BJ (cell line): ENCODE measurements around the gene ULK2. TPM values are rescaled to one million over a fixed set of nuclear protein-coding genes. Genes with fewer than 3 reads are reported as not detected.
"Not testable (repeated sequence)": the region's sequence is repeated elsewhere in the genome, so short reads cannot be mapped to it uniquely, and the experiment has no call there.

Experiments
- CTCF ChIA-PET: fragments of 350-600 bp; formaldehyde crosslinking; extraction: SDS; loops from one replicate; lab custom pipeline; 2021; ENCODE audit warnings: antibody characterized with exemption, inconsistent platforms; lab: Yijun Ruan, JAX
- POLR2A ChIA-PET: fragments of 300-600 bp; sonication (Branson Sonifier 250); formaldehyde crosslinking; extraction: SDS; loops from one replicate; lab custom pipeline; 2021; ENCODE audit warnings: antibody characterized with exemption; lab: Charles Lee
- DNase-seq: peaks from one replicate; pipeline ENCODE4 v3.0.0-alpha.2; 2011; ENCODE audit warnings: low read depth
- H3K27me3 ChIP-seq: 2 replicates; pipeline ENCODE4 v1.6.0; 2011; ENCODE audit warnings: low read length; ENCODE audit not compliant: control insufficient read depth, insufficient read depth
- H3K36me3 ChIP-seq: 2 replicates; pipeline ENCODE4 v1.5.1; 2011; ENCODE audit warnings: low read length; ENCODE audit not compliant: control insufficient read depth, insufficient read depth
- H3K4me3 ChIP-seq: 2 replicates; pipeline ENCODE4 v1.5.1; 2011; ENCODE audit warnings: low read depth, mild to moderate bottlenecking, control low read depth, low read length
- CTCF ChIP-seq: IDR thresholded peaks from 2 replicates; pipeline ENCODE4 v1.5.1; 2011; ENCODE audit warnings: low read depth, mild to moderate bottlenecking, control low read depth, inconsistent platforms, low read length, moderate library complexity; ENCODE audit not compliant: insufficient read depth
- polyA plus RNA-seq: library from polyadenylated mRNA; depleted of rRNA; stranded (reverse); fragments of >200 nt; gene quantifications from 2 replicates; pipeline ENCODE4 v1.2.3, GENCODE V29; 2011

The ULK2 gene
- polyA plus RNA-seq, 1 experiment: 38.2 TPM

DNA sequence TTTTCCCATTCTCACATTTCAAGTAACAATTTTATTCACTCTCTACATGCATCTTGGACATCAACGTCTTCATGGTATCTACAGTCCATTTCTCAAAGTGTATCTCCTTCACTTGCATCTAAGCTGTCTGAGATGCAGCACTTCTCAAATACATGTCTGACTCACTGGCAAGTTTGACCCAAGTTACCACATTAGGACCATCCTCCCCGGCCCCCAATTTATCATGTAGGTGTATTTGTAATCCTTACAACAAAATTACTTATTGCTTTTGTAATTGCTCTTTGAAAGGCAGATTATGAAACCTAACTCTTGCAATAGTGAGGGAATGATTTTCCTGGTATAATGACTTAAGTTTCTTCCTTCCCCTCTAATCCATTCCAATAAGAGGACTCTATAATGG, 28.9 kb upstream of the ULK2 start:
- no peaks in the 10 kb centered on the region for H3K27me3 ChIP-seq
- no peak for TF ChIP-seq CTCF
- no peak for DNase-seq
- H3K4me3 ChIP-seq: no peak overlapping the region
- ChIA-PET CTCF (no interaction called here), POLR2A (interaction anchor here (0.6 kb wide), 1 partner anchor 32 kb away, joined by 7 read pairs; no protein-coding TSS in a partner anchor)
- peaks cover 2% of the 10 kb centered on the region; the same call in 1 of the 2 replicates for H3K36me3 ChIP-seq

DNA sequence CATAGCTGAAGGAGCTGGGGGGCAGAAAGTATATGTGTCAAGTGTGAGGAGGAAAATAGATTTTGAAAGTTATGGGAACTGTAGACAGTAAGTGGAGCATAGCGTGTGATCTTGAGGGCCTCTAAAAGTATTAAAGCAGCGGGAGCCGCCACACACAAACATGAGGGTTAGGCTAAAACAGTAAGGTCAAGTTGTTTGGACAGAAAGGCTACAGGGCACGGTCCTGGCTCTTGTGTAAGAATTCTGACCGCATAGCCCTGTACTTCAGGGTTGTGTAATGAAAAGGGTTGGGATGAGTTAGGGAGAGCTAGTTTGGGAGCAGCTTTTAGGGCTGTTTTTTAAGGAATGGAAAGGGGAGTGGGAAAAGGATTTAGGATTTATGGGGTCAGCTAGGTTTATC, 22.8 kb upstream of the ULK2 start:
- POLR2A ChIA-PET, H3K27me3 ChIP-seq, DNase-seq, CTCF ChIA-PET, H3K4me3 ChIP-seq, H3K36me3 ChIP-seq: not testable (repeated sequence)

DNA sequence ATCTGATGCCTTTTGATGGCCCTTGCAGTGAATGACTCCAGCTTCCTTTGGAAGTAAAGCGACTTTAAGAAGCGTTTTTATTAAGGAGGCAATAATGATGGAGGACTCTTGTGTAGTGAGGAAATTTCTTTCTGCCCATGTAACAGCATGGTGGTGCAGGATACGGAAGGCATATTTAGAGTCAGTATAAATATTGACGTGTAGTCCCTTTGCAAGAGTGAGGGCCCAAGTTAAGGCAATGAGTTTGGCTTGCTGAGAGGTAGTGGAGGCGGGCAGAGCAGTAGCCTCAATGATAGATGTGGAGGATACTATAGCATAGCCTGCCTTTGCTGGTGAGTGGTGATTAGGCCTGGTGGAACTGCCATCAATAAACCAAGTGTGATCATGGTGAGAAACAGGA, 22.3 kb upstream of the ULK2 start:
- H3K27me3 ChIP-seq, H3K36me3 ChIP-seq, H3K4me3 ChIP-seq, CTCF ChIA-PET, DNase-seq, POLR2A ChIA-PET: not testable (repeated sequence)

DNA sequence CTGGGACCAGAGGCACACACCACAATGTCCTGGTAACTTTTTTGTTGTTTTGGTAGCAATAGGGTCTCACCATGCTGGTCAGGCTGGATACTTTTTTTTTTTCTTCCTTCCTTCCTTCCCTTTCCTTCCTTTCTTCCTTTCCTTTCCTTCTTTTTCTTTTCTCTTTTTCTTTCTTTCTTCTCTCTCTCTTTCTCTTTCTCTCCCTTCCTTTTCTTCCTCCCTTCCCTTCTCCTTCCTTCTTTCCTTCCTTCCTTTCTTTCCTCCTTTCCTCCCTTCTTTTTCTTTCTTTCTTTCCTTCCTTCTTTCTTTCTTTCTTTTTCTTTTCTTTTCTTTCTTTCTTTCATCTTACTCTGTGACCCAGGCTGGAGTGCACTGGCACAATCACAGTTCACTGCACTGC, 18.4 kb upstream of the ULK2 start:
- CTCF ChIA-PET: interaction anchor here (0.8 kb wide), 1 partner anchor 10 kb away, joined by 3 read pairs; no protein-coding TSS in a partner anchor
- no peaks in the 10 kb centered on the region for H3K36me3 ChIP-seq
- DNase-seq: no peak
- POLR2A ChIA-PET: no interaction called here
- no peak overlapping the region for H3K4me3 ChIP-seq
- H3K27me3 ChIP-seq: no peaks in the 10 kb centered on the region
- TF ChIP-seq CTCF: no peak

GRCh38 chr17:19883537-19884215, 15.9 kb upstream of the ULK2 start:
- no peak for TF ChIP-seq CTCF
- Histone ChIP-seq H3K27me3 (peaks cover 1% of the 10 kb centered on the region; the same call in 1 of the 2 replicates), H3K4me3 (no peak overlapping the region), H3K36me3 (no peaks in the 10 kb centered on the region)
- no peak for DNase-seq
- ChIA-PET CTCF (no interaction called here), POLR2A (no interaction called here)

GRCh38 chr17:19880393-19880792, 12.7 kb upstream of the ULK2 start:
- ChIA-PET CTCF (interaction anchor here (1.0 kb wide), 1 partner anchor 13 kb away, joined by 3 read pairs; the partner anchor contains the start of gene ULK2), POLR2A (no interaction called here)
- Histone ChIP-seq H3K4me3 (no peak overlapping the region), H3K36me3 (no peaks in the 10 kb centered on the region), H3K27me3 (peaks cover 1% of the 10 kb centered on the region)
- no peak for DNase-seq
- no peak for TF ChIP-seq CTCF
